A549 (cell line): ENCODE measurements around the gene SMC5. TPM values are rescaled to one million over a fixed set of nuclear protein-coding genes. Genes with fewer than 3 reads are reported as not detected.

Experiments
- ATAC-seq, 2 experiments: fragments of 200-7000 bp in 1 of 2; fragments of >200 bp in 1 of 2; cut with Nextera tagmentation in 1 of 2; cut with Tn5 transposase in 1 of 2; 3 replicates each; pipeline versions ENCODE4 v1.8.0 to v1.9.1; 2018 to 2020; ENCODE audit warnings: mild to moderate bottlenecking in 1 of 2, moderate library complexity in 1 of 2
- CTCF ChIA-PET: fragments of 300-600 bp; sonication (Branson Sonifier 250); formaldehyde crosslinking; extraction: SDS; loops from one replicate; lab custom pipeline; 2021; ENCODE audit warnings: antibody characterized with exemption, inconsistent platforms; lab: Yijun Ruan, JAX
- POLR2A ChIA-PET: fragments of 350-600 bp; formaldehyde crosslinking; extraction: SDS; loops from one replicate; lab custom pipeline; 2021; ENCODE audit warnings: antibody characterized with exemption, inconsistent platforms; lab: Yijun Ruan, JAX
- DNase-seq, 2 experiments: peaks; one replicate each; pipeline versions ENCODE4 v3.0.0 to v3.0.0-alpha.2; 2011 to 2016; ENCODE audit warnings: low read depth in 1 of 2, low spot score in 1 of 2
- FAIRE-seq: peaks from 2 replicates; lab custom pipeline; 2011; peaks lifted over from hg19 to GRCh38; lab: Jason Lieb, UNC
- H3K27ac ChIP-seq, 2 experiments: fragments of >200 bp; sonication (Bioruptor Twin); formaldehyde crosslinking; 3 replicates each; pipeline ENCODE4 v1.5.1; 2016 to 2017
- H3K4me1 ChIP-seq: fragments of >200 bp; sonication (Bioruptor Twin); formaldehyde crosslinking; 3 replicates; pipeline ENCODE4 v1.6.1; 2016
- H3K4me2 ChIP-seq: fragments of >200 bp; sonication (Bioruptor Twin); formaldehyde crosslinking; 3 replicates; pipeline ENCODE4 v1.6.1; 2016
- H3K4me3 ChIP-seq: fragments of >200 bp; sonication (Bioruptor Twin); formaldehyde crosslinking; 3 replicates; pipeline ENCODE4 v1.5.1; 2016
- H3K9me3 ChIP-seq: fragments of >200 bp; sonication (Bioruptor Twin); formaldehyde crosslinking; 3 replicates; pipeline ENCODE4 v1.6.1; 2016
- CBX8 ChIP-seq: fragments of 200-600 bp; sonication (generic); IDR thresholded peaks from 2 replicates; pipeline ENCODE4 v1.6.1; 2016
- EHF ChIP-seq: fragments of 250-450 bp; sonication (Bioruptor Pico); IDR thresholded peaks from 2 replicates; pipeline ENCODE4 v1.5.0; 2020; ENCODE audit warnings: mild to moderate bottlenecking
- EHMT2 ChIP-seq: fragments of 200-600 bp; sonication (generic); IDR thresholded peaks from 2 replicates; pipeline ENCODE4 v1.6.1; 2016; ENCODE audit warnings: antibody characterized with exemption, low read depth, mild to moderate bottlenecking, moderate library complexity
- ESRRA ChIP-seq: fragments of 150-350 bp; IDR thresholded peaks from 2 replicates; pipeline ENCODE4 v1.6.1; 2014; ENCODE audit warnings: mild to moderate bottlenecking, low read length, borderline replicate concordance
- FOSB ChIP-seq: fragments of 250-450 bp; sonication (Bioruptor Pico); IDR thresholded peaks from 2 replicates; pipeline ENCODE4 v1.5.0; 2020; ENCODE audit warnings: mild to moderate bottlenecking, moderate library complexity
- HMGXB4 ChIP-seq: fragments of 250-450 bp; sonication (Bioruptor Pico); IDR thresholded peaks from 2 replicates; pipeline ENCODE4 v1.5.0; 2021; ENCODE audit warnings: mild to moderate bottlenecking, moderate library complexity, borderline replicate concordance
- HOXA7 ChIP-seq: fragments of 250-450 bp; sonication (Bioruptor Pico); IDR thresholded peaks from 2 replicates; pipeline ENCODE4 v1.5.0; 2020; ENCODE audit warnings: mild to moderate bottlenecking, moderate library complexity
- HOXB13 ChIP-seq: fragments of 250-450 bp; sonication (Bioruptor Pico); IDR thresholded peaks from 2 replicates; pipeline ENCODE4 v1.5.0; 2020; ENCODE audit warnings: low read depth, mild to moderate bottlenecking, moderate library complexity
- MAFK ChIP-seq: fragments of 450-650 bp; IDR thresholded peaks from 2 replicates; pipeline ENCODE4 v1.6.1; 2014; ENCODE audit not compliant: partially characterized antibody
- MAX ChIP-seq: IDR thresholded peaks from 2 replicates; pipeline ENCODE4 v1.6.1; 2012
- NPAS2 ChIP-seq: fragments of 250-450 bp; sonication (Bioruptor Pico); IDR thresholded peaks from 2 replicates; pipeline ENCODE4 v1.8.0; 2022; ENCODE audit warnings: mild to moderate bottlenecking, moderate library complexity, borderline replicate concordance
- POLR2A ChIP-seq: IDR thresholded peaks from 2 replicates; pipeline ENCODE4 v1.6.1; 2012; ENCODE audit warnings: mild to moderate bottlenecking, low read length
- POLR2AphosphoS2 ChIP-seq: conservative IDR thresholded peaks from 2 replicates; pipeline ENCODE4 v1.6.1; 2012; ENCODE audit warnings: low read length, improper control_type of control experiment, inconsistent platforms
- RAD21 ChIP-seq, 2 experiments: fragments of >200 bp in 1 of 2; sonication (Bioruptor Twin) in 1 of 2; formaldehyde crosslinking in 1 of 2; IDR thresholded peaks in 1 of 2; conservative IDR thresholded peaks in 1 of 2; 2 replicates in 1 of 2; 3 replicates in 1 of 2; pipeline ENCODE4 v1.6.1; 2012 to 2018; ENCODE audit warnings: inconsistent platforms in 1 of 2
- RFX5 ChIP-seq: fragments of 450-650 bp; IDR thresholded peaks from 2 replicates; pipeline ENCODE4 v1.7.1; 2014; ENCODE audit warnings: antibody characterized with exemption, mild to moderate bottlenecking, moderate library complexity
- RNF2 ChIP-seq: fragments of 200-600 bp; sonication (generic); IDR thresholded peaks from 2 replicates; pipeline ENCODE4 v1.6.1; 2016; ENCODE audit warnings: low read depth, mild to moderate bottlenecking, antibody characterized with exemption, moderate library complexity, borderline replicate concordance
- SMC3 ChIP-seq: fragments of >200 bp; sonication (Bioruptor Twin); formaldehyde crosslinking; IDR thresholded peaks from 3 replicates; pipeline ENCODE4 v1.6.1; 2018; ENCODE audit warnings: inconsistent platforms
- SREBF2 ChIP-seq: fragments of 450-650 bp; IDR thresholded peaks from 2 replicates; pipeline ENCODE4 v1.6.1; 2014; ENCODE audit warnings: mild to moderate bottlenecking, moderate library complexity
- TFCP2L1 ChIP-seq: fragments of 250-450 bp; sonication (Bioruptor Pico); IDR thresholded peaks from 2 replicates; pipeline ENCODE4 v1.5.0; 2021; ENCODE audit warnings: mild to moderate bottlenecking
- ZC3H11A ChIP-seq: fragments of 450-650 bp; IDR thresholded peaks from 2 replicates; pipeline ENCODE4 v1.6.1; 2014; ENCODE audit warnings: antibody characterized with exemption, mild to moderate bottlenecking
- WGBS: methylation state at CpG from one replicate; pipeline ENCODE4 v1.1.6; 2017; ENCODE audit errors: missing lambda C conversion rate; 5-methylcytosine and 5-hydroxymethylcytosine counted together
- polyA plus RNA-seq, 4 experiments: library from polyadenylated mRNA; depleted of rRNA in 3 of 4; stranded (reverse); fragments of >200 nt; fragmentation: RNase III in 1 of 4; extraction: RNeasy Plus Mini Kit Qiagen cat#74134 plus additional on column Dnase treatment in 1 of 4; gene quantifications; 2 replicates in 3 of 4; 3 replicates in 1 of 4; pipeline ENCODE4 v1.2.3, GENCODE V29; 2011 to 2017
- TF ChIP-seq, protein P1 (sequence below): fragments of 450-650 bp; IDR thresholded peaks from 2 replicates; pipeline ENCODE4 v1.6.1; 2014; ENCODE audit warnings: antibody characterized with exemption
- TF ChIP-seq, protein P2 (sequence below): fragments of >200 bp; sonication (Bioruptor Twin); formaldehyde crosslinking; IDR thresholded peaks from 2 replicates; pipeline ENCODE4 v1.6.1; 2016
- TF ChIP-seq, protein P3 (sequence below): fragments of 150-350 bp; IDR thresholded peaks from 2 replicates; pipeline ENCODE4 v1.6.1; 2014; ENCODE audit warnings: low read depth, mild to moderate bottlenecking, low read length

SMC5 gene
- polyA plus RNA-seq, 2 of the 4 experiments (the other 2 are of a cell fraction) = 17.4 to 28.0 TPM

DNA sequence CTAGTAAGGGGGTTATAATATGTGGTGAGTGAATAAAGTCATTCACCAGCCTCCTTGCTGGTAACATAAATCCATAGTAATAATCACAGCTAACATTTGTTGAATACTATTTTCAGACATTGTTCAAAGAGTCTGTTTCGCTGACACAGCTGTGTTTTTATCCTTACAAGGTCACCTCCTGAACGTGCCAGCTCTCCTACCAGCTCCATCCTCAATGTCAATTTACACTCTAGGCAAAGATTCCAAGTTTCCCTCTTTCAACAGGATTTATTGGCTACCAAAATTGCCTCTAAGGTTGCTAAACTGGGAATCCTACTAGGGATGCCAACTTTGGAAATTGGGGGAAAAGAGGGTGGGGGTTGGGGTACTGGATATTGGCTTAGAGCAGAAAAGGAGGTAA is 30.7 kb upstream of the SMC5 start:
- Histone ChIP-seq H3K4me1 (no peaks in the 10 kb centered on the region), H3K4me3 (no peak overlapping the region), H3K4me2 (no peak overlapping the region), H3K9me3 (no peaks in the 10 kb centered on the region), H3K27ac (no peak overlapping the region)
- no peak for FAIRE-seq
- CTCF ChIA-PET = interaction anchor here (1.5 to 2.6 kb wide), 2 partner anchors 117 to 257 kb away, joined by 4 to 21 read pairs; no protein-coding TSS in a partner anchor
- ATAC-seq = no peak
- no peak for TF ChIP-seq RFX5
- POLR2A ChIA-PET = no interaction called here
- WGBS = 19% methylated on average over 2 of the region's 2 CpGs
- no peak for DNase-seq

DNA sequence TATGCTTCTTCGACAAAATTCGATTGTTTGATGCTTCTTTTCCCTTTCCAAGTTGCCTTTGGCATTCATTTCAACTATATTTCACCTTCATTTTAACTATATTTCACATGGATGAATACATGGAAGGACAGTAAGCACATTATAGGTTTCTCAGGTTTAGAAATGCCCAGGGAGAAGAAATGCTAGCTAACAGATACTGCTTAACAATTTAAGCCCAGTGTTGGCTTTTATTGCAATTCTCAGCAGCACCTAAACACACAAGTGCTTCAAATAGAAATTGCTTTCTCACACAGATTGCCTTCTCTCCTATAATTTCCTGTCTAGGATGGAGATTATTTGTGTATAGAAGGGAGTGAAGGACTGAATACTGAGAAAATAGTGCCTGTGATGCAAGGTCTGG is 30.2 kb upstream of the SMC5 start:
- no peaks in the 10 kb centered on the region for H3K4me1 ChIP-seq
- H3K4me2 ChIP-seq = no peak overlapping the region
- POLR2A ChIA-PET = no interaction called here
- H3K4me3 ChIP-seq = no peak overlapping the region
- no peak for ATAC-seq
- CTCF ChIA-PET = interaction anchor here (1.5 to 2.6 kb wide), 2 partner anchors 117 to 257 kb away, joined by 4 to 21 read pairs; no protein-coding TSS in a partner anchor
- TF ChIP-seq FOSB (CRISPR knock-in tag) (no peak), MAFK (no peak), EHF (CRISPR knock-in tag) (no peak), EHMT2 (no peak), CBX8 (no peak), NPAS2 (no peak), POLR2AphosphoS2 (no peak), RAD21 (conservative IDR thresholded peaks at IDR 0.05 in 1 of 2, IDR thresholded peaks at IDR 0.05 in 1 of 2) (no peak)
- TF ChIP-seq, protein P1, sequence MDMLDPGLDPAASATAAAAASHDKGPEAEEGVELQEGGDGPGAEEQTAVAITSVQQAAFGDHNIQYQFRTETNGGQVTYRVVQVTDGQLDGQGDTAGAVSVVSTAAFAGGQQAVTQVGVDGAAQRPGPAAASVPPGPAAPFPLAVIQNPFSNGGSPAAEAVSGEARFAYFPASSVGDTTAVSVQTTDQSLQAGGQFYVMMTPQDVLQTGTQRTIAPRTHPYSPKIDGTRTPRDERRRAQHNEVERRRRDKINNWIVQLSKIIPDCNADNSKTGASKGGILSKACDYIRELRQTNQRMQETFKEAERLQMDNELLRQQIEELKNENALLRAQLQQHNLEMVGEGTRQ = no peak
- TF ChIP-seq, protein P2, sequence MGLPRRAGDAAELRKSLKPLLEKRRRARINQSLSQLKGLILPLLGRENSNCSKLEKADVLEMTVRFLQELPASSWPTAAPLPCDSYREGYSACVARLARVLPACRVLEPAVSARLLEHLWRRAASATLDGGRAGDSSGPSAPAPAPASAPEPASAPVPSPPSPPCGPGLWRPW = no peak
- FAIRE-seq = no peak
- H3K9me3 ChIP-seq = no peaks in the 10 kb centered on the region
- no peak for DNase-seq
- WGBS = 13% methylated on average over 2 of the region's 2 CpGs
- H3K27ac ChIP-seq = no peak overlapping the region

DNA sequence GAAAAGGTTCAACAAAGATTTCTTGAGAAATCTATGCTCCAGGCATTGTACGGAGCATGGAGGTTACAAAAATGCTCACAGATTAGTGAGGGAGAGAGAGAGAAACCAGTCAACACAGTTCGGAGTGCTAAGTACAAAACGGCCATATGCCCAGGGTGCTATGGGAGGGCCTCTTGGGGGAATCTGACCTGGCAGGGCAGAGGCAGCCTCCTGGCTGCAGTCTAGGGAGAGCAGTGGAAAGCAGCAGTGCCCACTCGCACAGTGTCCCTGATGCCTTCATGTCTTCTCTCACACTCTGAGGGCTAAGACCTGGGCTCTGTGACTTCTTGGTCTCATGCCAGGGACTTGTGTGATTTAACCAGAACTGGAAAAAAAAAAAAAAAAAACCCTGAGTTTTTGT is 29.8 kb upstream of the SMC5 start:
- ChIA-PET POLR2A (no interaction called here), CTCF (interaction anchor here (0.6 to 2.6 kb wide), 10 partner anchors 8 to 352 kb away, joined by 3 to 21 read pairs (median 4); no protein-coding TSS in a partner anchor)
- 81% methylated on average over 4 of the region's 4 CpGs for WGBS
- TF ChIP-seq RNF2 (no peak), MAX (no peak), HMGXB4 (CRISPR knock-in tag) (no peak), ZC3H11A (no peak), HOXA7 (CRISPR knock-in tag) (no peak), POLR2A (no peak), HOXB13 (CRISPR knock-in tag) (no peak), ESRRA (no peak), TFCP2L1 (CRISPR knock-in tag) (no peak), SMC3 (no peak), SREBF2 (no peak)
- TF ChIP-seq, protein P3, sequence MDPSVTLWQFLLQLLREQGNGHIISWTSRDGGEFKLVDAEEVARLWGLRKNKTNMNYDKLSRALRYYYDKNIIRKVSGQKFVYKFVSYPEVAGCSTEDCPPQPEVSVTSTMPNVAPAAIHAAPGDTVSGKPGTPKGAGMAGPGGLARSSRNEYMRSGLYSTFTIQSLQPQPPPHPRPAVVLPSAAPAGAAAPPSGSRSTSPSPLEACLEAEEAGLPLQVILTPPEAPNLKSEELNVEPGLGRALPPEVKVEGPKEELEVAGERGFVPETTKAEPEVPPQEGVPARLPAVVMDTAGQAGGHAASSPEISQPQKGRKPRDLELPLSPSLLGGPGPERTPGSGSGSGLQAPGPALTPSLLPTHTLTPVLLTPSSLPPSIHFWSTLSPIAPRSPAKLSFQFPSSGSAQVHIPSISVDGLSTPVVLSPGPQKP = no peak
- FAIRE-seq (no peak), DNase-seq (no peak), ATAC-seq (peak in 1 of 2 experiments; percentile 38; a peak in 2 of 6 replicates)
- Histone ChIP-seq H3K4me1 (no peaks in the 10 kb centered on the region), H3K9me3 (no peaks in the 10 kb centered on the region), H3K4me3 (no peak overlapping the region), H3K27ac (no peak overlapping the region), H3K4me2 (no peak overlapping the region)
